Measurements from ENCODE around the gene ABHD4.

ABHD4 gene

DNA sequence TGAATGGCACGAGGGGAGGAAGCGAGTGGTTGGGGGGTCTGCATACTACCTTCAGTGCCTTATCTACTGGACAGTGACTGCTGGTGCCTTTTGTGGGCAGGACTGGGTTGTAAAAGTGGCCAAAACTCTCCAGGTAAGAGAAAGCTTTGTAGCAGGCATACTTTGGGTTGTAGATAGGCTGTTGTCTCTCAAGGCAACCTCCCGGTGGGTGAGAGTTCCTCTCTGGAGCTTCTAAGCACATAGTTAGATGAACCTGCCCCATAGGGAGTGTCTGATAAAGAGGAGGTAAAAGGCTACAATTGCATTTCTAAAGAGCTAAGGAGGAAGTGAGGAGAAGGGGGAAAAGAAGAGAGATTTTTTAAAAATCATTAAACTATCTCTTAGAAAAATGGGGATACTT is 4.9 kb upstream of the ABHD4 start:
- Histone ChIP-seq H3K4ac (ENCODE audit: low read length) (no peak overlapping the region), H2AFZ (ENCODE audit: low read length) (no peak overlapping the region), H3K79me1 (ENCODE audit: low read depth, low read length) (peaks cover 3% of the 10 kb centered on the region), H3K18ac (ENCODE audit: low read length) (no peak overlapping the region), H3K36me3 (replicated peaks in 1 of 2; ENCODE audit: control insufficient read depth in 2 of 2, insufficient read depth in 2 of 2, low read length in 2 of 2) (no peaks in the 10 kb centered on the region), H2AK5ac (ENCODE audit: low read depth, low read length) (no peak overlapping the region), H3K4me2 (ENCODE audit: insufficient read depth, low read length, poor library complexity, severe bottlenecking) (no peak overlapping the region), H3K4me1 (ENCODE audit: control insufficient read depth in 2 of 2, insufficient read depth in 1 of 2, low read depth in 1 of 2, low read length in 2 of 2) (peaks cover 4 to 6% of the 10 kb centered on the region in 2 donors), H2BK120ac (ENCODE audit: low read depth, low read length) (no peak overlapping the region), H3K27me3 (ENCODE audit: control insufficient read depth in 3 of 3, insufficient read depth in 3 of 3, low read depth in 1 of 3, low read length in 3 of 3) (peaks cover 0 to 49% (median 0%) of the 10 kb centered on the region in 3 experiments), H3K9ac (ENCODE audit: low read depth, low read length, poor library complexity) (no peak overlapping the region), H2BK5ac (ENCODE audit: low read length) (no peak overlapping the region), H2BK15ac (ENCODE audit: low read length) (no peak overlapping the region), H2BK12ac (ENCODE audit: low read length) (no peak overlapping the region), H4K8ac (ENCODE audit: low read depth, low read length) (no peak overlapping the region), H3K4me3 (ENCODE audit: low read length in 2 of 2) (peak overlapping the region in 1 of 2 donors; percentile 9), H3K23ac (ENCODE audit: low read depth, low read length, poor library complexity) (no peak overlapping the region), H3K14ac (ENCODE audit: low read length) (no peak overlapping the region), H3K27ac (replicated peaks; ENCODE audit: low read length) (no peak overlapping the region), H4K91ac (ENCODE audit: low read depth, low read length, poor library complexity) (no peak overlapping the region), H3K9me3 (replicated peaks in 1 of 2; ENCODE audit: control insufficient read depth in 2 of 2, insufficient read depth in 1 of 2, low read depth in 1 of 2, low read length in 2 of 2) (no peaks in the 10 kb centered on the region)
- no CpG with 5 or more reads among the region's 3 CpGs for WGBS, 2 donors (ENCODE audit: extremely low coverage in 2 of 2, insufficient read length in 2 of 2, insufficient replicate concordance in 1 of 2)
- DNase-seq (ENCODE audit: low spot score): no peak

DNA sequence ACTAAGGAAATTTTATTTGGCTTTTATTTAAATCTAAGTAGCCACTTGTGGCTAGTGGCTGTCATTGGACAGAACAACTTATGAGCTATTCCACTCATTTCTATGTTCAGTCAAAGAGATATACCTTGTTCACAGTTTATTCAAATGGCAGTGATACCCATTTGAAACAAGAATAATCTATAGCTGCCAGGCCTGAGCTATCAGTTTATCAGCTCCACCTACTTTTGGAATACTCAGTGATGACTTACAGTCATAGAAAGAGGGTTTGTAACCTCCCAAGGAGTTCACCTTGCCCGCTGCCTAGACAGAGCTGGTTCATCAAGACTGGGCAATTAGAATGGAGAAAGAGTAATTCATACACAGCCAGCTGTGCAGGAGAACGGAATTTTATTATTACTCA is 4.5 kb upstream of the ABHD4 start:
- Histone ChIP-seq H2AFZ (ENCODE audit: low read length) (no peak overlapping the region), H2BK5ac (ENCODE audit: low read length) (no peak overlapping the region), H3K79me1 (ENCODE audit: low read depth, low read length) (peaks cover 3% of the 10 kb centered on the region), H3K4ac (ENCODE audit: low read length) (no peak overlapping the region), H3K9me3 (replicated peaks in 1 of 2; ENCODE audit: control insufficient read depth in 2 of 2, insufficient read depth in 1 of 2, low read depth in 1 of 2, low read length in 2 of 2) (no peaks in the 10 kb centered on the region), H3K36me3 (replicated peaks in 1 of 2; ENCODE audit: control insufficient read depth in 2 of 2, insufficient read depth in 2 of 2, low read length in 2 of 2) (no peaks in the 10 kb centered on the region), H3K14ac (ENCODE audit: low read length) (no peak overlapping the region), H4K8ac (ENCODE audit: low read depth, low read length) (no peak overlapping the region), H3K23ac (ENCODE audit: low read depth, low read length, poor library complexity) (no peak overlapping the region), H2BK120ac (ENCODE audit: low read depth, low read length) (no peak overlapping the region), H2BK15ac (ENCODE audit: low read length) (no peak overlapping the region), H3K9ac (ENCODE audit: low read depth, low read length, poor library complexity) (no peak overlapping the region), H3K18ac (ENCODE audit: low read length) (no peak overlapping the region), H2BK12ac (ENCODE audit: low read length) (no peak overlapping the region), H4K91ac (ENCODE audit: low read depth, low read length, poor library complexity) (no peak overlapping the region), H3K4me1 (ENCODE audit: control insufficient read depth in 2 of 2, insufficient read depth in 1 of 2, low read depth in 1 of 2, low read length in 2 of 2) (peaks cover 5 to 6% of the 10 kb centered on the region in 2 donors), H3K4me2 (ENCODE audit: insufficient read depth, low read length, poor library complexity, severe bottlenecking) (no peak overlapping the region), H3K27me3 (ENCODE audit: control insufficient read depth in 3 of 3, insufficient read depth in 3 of 3, low read depth in 1 of 3, low read length in 3 of 3) (peaks cover 0 to 49% (median 0%) of the 10 kb centered on the region in 3 experiments), H3K27ac (replicated peaks; ENCODE audit: low read length) (no peak overlapping the region), H2AK5ac (ENCODE audit: low read depth, low read length) (no peak overlapping the region), H3K4me3 (ENCODE audit: low read length in 2 of 2) (no peak overlapping the region)
- DNase-seq (ENCODE audit: low spot score): no peak
- WGBS, 2 donors (ENCODE audit: extremely low coverage in 2 of 2, insufficient read length in 2 of 2, insufficient replicate concordance in 1 of 2): no CpG with 5 or more reads among the region's 2 CpGs

DNA sequence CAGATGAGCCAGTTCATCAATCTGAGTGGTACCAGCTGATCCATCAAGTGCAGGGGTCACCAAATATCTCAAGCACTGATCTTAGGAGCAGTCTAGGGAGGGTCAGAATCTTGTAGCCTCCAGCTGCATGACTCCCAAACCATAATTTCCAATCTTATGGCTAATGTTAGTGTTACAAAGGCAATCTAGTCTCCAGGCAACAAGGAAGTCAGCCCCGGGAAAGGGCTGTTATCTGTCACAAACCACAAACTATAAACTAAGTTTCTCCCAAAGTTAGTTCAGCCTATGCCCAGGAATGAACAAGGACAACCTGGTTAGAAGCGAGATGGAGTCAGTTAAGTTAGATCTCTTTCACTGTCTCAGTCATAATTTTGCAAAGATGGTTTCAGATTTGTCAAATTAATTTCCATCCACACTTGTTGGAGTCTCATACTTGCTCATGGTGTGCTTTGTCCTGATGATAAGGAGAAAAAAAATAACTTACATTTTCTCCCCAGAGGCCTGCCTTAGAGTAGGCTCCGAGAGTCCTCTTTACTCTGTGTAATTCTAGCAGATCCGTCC is 3.9 kb upstream of the ABHD4 start:
- peaks cover 6% of the 10 kb centered on the region in 2 donors for H3K4me1 ChIP-seq (ENCODE audit: control insufficient read depth in 2 of 2, insufficient read depth in 1 of 2, low read depth in 1 of 2, low read length in 2 of 2)
- DNase-seq (ENCODE audit: low spot score): no peak
- no peak overlapping the region for H2AFZ ChIP-seq (ENCODE audit: low read length)
- no peak overlapping the region for H3K4me2 ChIP-seq (ENCODE audit: insufficient read depth, low read length, poor library complexity, severe bottlenecking)
- H2BK120ac ChIP-seq (ENCODE audit: low read depth, low read length): no peak overlapping the region
- H3K4ac ChIP-seq (ENCODE audit: low read length): no peak overlapping the region
- H3K79me1 ChIP-seq (ENCODE audit: low read depth, low read length): no peaks in the 10 kb centered on the region
- H3K23ac ChIP-seq (ENCODE audit: low read depth, low read length, poor library complexity): no peak overlapping the region
- no peak overlapping the region for H2BK12ac ChIP-seq (ENCODE audit: low read length)
- H3K4me3 ChIP-seq (ENCODE audit: low read length in 2 of 2): no peak overlapping the region
- no peak overlapping the region for H3K18ac ChIP-seq (ENCODE audit: low read length)
- no peak overlapping the region for H3K27ac ChIP-seq (replicated peaks; ENCODE audit: low read length)
- no peak overlapping the region for H3K9ac ChIP-seq (ENCODE audit: low read depth, low read length, poor library complexity)
- H3K27me3 ChIP-seq (ENCODE audit: control insufficient read depth in 3 of 3, insufficient read depth in 3 of 3, low read depth in 1 of 3, low read length in 3 of 3): peaks cover 0 to 50% (median 0%) of the 10 kb centered on the region in 3 experiments
- no peak overlapping the region for H2AK5ac ChIP-seq (ENCODE audit: low read depth, low read length)
- H3K9me3 ChIP-seq (replicated peaks in 1 of 2; ENCODE audit: control insufficient read depth in 2 of 2, insufficient read depth in 1 of 2, low read depth in 1 of 2, low read length in 2 of 2): no peaks in the 10 kb centered on the region
- H2BK5ac ChIP-seq (ENCODE audit: low read length): no peak overlapping the region
- no peaks in the 10 kb centered on the region for H3K36me3 ChIP-seq (replicated peaks in 1 of 2; ENCODE audit: control insufficient read depth in 2 of 2, insufficient read depth in 2 of 2, low read length in 2 of 2)
- H2BK15ac ChIP-seq (ENCODE audit: low read length): no peak overlapping the region
- WGBS, 2 donors (ENCODE audit: extremely low coverage in 2 of 2, insufficient read length in 2 of 2, insufficient replicate concordance in 1 of 2): no CpG with 5 or more reads among the region's 4 CpGs
- no peak overlapping the region for H4K8ac ChIP-seq (ENCODE audit: low read depth, low read length)
- no peak overlapping the region for H4K91ac ChIP-seq (ENCODE audit: low read depth, low read length, poor library complexity)
- no peak overlapping the region for H3K14ac ChIP-seq (ENCODE audit: low read length)

DNA sequence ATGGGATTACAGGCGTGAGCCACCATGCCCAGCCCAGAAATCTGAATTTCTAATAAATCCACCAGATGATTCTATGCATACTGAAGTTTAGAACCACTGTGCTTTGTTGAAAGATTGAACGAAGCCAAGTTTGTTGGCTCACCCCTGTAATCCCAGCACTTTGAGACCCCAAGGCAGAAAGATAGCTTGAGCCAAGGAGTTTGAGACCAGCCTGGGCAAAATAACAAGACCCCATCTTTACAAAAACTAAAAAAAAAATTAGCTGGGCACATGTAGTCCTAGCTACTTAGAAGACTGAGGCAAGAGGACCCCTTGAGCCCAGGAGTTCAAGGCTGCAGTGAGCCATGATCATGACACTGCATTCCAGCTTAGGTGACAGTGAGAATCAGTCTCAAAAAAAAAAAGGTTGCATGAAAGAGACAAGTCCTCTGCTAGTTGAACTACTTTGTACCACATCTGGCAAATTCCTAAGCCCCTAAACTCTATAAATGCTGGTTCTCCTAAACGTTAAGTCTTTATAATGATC is 1.7 kb upstream of the ABHD4 start:
- no peak overlapping the region for H3K4me2 ChIP-seq (ENCODE audit: insufficient read depth, low read length, poor library complexity, severe bottlenecking)
- H2BK15ac ChIP-seq (ENCODE audit: low read length): no peak overlapping the region
- no peak overlapping the region for H2BK5ac ChIP-seq (ENCODE audit: low read length)
- peaks cover 0 to 54% (median 0%) of the 10 kb centered on the region in 3 experiments for H3K27me3 ChIP-seq (ENCODE audit: control insufficient read depth in 3 of 3, insufficient read depth in 3 of 3, low read depth in 1 of 3, low read length in 3 of 3)
- H3K9me3 ChIP-seq (replicated peaks in 1 of 2; ENCODE audit: control insufficient read depth in 2 of 2, insufficient read depth in 1 of 2, low read depth in 1 of 2, low read length in 2 of 2): no peaks in the 10 kb centered on the region
- H3K18ac ChIP-seq (ENCODE audit: low read length): no peak overlapping the region
- no peak overlapping the region for H3K4me3 ChIP-seq (ENCODE audit: low read length in 2 of 2)
- H2AFZ ChIP-seq (ENCODE audit: low read length): no peak overlapping the region
- H2BK120ac ChIP-seq (ENCODE audit: low read depth, low read length): no peak overlapping the region
- H3K79me1 ChIP-seq (ENCODE audit: low read depth, low read length): no peaks in the 10 kb centered on the region
- no peak overlapping the region for H4K91ac ChIP-seq (ENCODE audit: low read depth, low read length, poor library complexity)
- no peak overlapping the region for H4K8ac ChIP-seq (ENCODE audit: low read depth, low read length)
- H2AK5ac ChIP-seq (ENCODE audit: low read depth, low read length): no peak overlapping the region
- no peak overlapping the region for H3K14ac ChIP-seq (ENCODE audit: low read length)
- DNase-seq (ENCODE audit: low spot score): no peak
- H3K27ac ChIP-seq (replicated peaks; ENCODE audit: low read length): no peak overlapping the region
- H3K9ac ChIP-seq (ENCODE audit: low read depth, low read length, poor library complexity): no peak overlapping the region
- peaks cover 4 to 6% of the 10 kb centered on the region in 2 donors for H3K4me1 ChIP-seq (ENCODE audit: control insufficient read depth in 2 of 2, insufficient read depth in 1 of 2, low read depth in 1 of 2, low read length in 2 of 2)
- WGBS, 2 donors (ENCODE audit: extremely low coverage in 2 of 2, insufficient read length in 2 of 2, insufficient replicate concordance in 1 of 2): no CpG with 5 or more reads among the region's 3 CpGs
- H3K4ac ChIP-seq (ENCODE audit: low read length): no peak overlapping the region
- H3K36me3 ChIP-seq (replicated peaks in 1 of 2; ENCODE audit: control insufficient read depth in 2 of 2, insufficient read depth in 2 of 2, low read length in 2 of 2): no peaks in the 10 kb centered on the region
- H3K23ac ChIP-seq (ENCODE audit: low read depth, low read length, poor library complexity): no peak overlapping the region
- H2BK12ac ChIP-seq (ENCODE audit: low read length): no peak overlapping the region

All from neuronal stem cell (in vitro differentiated cells).